Right forelimb (tissue), 1 donor: ENCODE measurements around the gene TES.
A peak's percentile ranks its signal among the peaks of the same experiment; 100 is the strongest.
"Not testable (repeated sequence)": the region's sequence is repeated elsewhere in the genome, so short reads cannot be mapped to it uniquely, and the experiment has no call there.

Experiments
- DNase-seq: peaks from one replicate; pipeline ENCODE4 v3.0.0-alpha.2; 2018

TES gene, protein sequence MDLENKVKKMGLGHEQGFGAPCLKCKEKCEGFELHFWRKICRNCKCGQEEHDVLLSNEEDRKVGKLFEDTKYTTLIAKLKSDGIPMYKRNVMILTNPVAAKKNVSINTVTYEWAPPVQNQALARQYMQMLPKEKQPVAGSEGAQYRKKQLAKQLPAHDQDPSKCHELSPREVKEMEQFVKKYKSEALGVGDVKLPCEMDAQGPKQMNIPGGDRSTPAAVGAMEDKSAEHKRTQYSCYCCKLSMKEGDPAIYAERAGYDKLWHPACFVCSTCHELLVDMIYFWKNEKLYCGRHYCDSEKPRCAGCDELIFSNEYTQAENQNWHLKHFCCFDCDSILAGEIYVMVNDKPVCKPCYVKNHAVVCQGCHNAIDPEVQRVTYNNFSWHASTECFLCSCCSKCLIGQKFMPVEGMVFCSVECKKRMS

DNA sequence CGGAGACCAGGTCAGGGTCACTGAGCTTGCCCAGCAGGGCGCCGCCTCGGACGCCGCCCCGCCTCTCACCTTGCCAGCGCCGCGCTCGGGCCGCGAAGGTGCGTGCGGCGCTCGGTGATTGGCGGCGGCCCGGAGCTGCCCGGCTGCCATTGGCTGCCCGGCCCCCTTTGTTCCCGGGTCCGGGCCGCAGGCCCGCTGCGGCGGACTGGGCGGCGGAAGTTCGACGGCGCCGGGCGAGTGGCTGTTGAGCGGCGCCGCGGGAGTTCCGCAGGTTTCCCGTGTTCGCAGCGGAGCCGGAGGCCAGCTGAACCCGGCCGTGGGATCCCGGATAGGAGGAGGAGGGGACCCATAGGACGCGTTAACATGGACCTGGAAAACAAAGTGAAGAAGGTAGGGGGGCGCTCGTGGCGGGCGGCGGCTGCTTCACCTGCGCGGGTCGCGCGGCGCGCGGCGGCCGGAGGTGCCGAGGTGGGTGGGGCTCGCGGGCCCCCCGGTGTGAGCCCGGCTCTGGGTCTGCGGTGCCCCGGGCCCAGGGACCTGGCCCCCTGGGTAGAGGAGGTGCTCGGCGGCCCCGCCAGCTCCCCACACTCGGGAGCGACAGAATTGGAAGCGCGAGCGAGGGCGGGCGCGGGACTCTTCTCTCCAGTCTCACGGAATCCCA lies at the start of gene TES:
Gene TES (plus strand): TSS at position 195 of the 661 bp plus-strand sequence. CDS start 169 bp downstream, at position 364.
- peak; percentile 75 for DNase-seq

DNA sequence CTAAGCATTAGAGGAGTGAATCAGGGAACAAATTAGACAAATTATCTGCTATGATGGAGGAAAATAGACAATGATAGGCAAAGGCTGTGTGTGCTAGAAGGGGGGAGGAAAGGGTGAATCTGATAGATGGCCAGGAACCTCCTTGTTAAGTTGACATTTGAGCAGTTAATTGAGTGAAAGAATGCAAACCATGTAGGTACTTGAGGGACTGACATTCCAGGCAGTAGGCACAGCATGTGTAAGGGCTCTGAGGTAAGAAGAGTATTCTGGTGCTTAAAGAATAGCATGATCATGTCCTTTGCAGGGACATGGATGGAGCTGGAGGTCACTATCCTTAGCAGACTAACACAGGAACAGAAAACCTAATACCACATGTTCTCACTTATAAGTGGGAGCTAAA lies 48.6 kb upstream of the TES start:
- no peak for DNase-seq

DNA sequence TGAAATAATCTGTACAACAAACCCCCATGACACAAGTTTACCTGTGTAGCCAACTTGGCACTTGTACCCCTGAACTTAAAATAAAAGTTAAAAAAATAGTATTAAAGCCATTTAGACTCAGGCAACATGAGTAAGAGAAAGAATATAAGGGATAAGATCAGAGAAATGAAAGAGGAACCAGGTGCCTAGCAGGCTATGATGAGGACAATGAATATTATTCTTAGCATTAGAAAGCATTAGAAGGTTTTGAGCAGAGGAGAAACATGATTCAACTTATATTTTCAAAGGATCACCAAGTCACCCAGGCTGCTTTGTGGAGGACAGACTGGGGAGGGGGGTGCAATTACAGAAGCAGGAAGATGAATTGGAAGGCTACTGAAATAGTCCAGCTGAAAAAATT lies 48.1 kb upstream of the TES start:
- DNase-seq: no peak

DNA sequence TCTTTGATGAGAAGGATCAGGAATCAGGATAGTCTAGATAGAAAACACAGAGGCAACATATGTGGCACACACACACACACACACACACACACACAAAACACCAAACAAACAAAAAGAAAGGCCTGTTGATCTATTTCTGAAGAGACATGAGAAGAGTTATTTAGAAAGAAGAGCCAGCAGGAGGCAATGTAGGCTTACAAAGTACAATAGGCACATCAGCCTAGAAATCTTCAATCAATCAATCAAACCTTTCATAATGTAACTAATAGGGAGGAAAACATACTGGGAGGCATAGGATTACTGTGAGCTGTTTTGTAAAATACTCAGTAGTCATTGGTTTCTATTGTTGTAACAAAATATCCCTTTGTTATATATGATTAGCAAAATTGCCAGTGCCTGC lies 47.3 kb upstream of the TES start:
- no peak for DNase-seq

DNA sequence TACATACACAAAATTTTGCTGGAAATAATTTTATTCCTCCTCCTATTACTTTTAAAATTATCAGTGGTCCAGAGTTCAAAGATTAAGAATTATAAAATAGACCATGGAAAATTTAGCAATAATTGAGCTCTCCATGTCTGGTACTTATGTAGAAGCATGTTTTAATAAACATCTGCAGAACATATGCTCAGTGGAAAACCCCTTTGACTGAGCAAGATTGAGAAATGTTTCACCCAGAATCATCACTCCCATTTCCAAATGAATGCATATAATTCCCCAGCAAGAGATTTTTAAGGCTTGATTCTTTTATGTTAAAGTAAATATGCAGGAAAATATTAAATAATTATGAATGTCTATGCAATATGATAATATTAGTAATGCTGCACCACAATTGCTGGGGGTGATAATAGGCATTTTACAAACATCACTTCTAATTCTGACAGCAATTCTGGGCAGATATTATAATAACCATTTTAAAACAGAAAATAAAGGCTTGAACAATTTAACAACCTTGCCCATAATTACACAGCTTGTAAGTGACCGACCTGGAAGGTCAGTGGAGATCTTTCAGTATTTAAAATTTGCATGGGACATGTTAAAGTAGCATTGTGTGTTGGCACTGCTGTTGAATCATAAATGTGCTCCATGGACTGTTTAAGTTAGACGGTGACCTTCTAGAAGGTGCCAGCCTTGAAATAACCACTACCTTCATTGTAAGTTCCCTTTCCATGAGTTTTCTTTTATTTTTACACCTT lies 45.6 kb upstream of the TES start:
- DNase-seq: no peak

DNA sequence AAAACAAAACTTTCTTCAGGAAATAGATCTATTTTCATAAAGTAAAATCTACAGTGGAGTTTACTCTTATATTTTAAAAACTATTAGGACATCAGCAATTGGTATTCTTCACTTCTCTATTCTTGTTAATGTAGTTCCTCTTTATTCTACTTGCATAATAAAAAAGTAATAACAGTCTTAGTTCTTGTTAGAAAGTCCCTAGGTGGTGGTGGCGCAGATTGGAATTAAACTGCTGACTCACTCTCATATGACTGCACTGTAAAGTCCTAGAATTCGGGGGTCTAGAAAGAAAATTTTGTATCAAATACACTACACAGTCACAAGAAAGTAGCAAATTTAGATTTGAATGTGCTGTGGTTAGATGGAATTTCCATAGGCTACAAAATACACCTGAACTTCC lies 44.6 kb upstream of the TES start:
- DNase-seq: no peak

DNA sequence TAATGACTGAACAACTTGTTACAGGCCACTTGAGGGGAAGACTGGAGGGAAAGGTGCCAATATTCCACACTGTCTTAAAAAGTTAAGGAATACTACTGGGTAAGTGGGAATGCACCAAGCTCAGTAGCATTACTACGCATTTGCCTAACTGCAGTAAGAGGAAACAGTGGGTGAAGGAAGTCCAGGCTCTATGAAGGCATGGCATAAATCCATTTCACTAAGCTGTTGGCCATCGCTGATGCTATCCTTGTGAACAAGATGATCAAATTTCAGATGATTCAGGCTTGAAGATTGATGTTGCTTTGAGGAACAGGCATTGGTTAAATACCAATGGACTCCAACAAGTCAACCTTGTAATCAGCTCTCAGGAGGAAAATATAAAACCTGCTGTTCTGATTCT lies 44.2 kb upstream of the TES start:
- DNase-seq: no peak

DNA sequence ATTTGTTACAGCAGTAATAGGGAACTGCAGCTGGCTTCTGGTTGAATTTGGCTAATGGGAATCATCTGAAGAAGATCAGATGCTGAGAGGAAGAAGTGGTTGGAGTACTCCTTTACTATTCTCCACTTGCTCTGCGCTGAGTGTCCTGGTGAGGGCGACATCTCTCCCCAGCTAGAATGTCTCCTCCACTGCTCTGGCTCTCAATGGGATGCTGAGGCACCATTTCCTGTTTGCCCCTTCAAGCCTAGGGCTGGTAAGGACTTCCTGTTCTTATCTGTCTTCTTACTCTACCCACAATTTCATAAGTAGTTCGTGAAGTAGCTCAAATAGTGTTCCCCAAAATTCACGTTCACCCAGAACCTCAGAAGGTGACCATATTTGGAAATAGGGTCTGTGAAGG lies 43.2 kb upstream of the TES start:
- no peak for DNase-seq

DNA sequence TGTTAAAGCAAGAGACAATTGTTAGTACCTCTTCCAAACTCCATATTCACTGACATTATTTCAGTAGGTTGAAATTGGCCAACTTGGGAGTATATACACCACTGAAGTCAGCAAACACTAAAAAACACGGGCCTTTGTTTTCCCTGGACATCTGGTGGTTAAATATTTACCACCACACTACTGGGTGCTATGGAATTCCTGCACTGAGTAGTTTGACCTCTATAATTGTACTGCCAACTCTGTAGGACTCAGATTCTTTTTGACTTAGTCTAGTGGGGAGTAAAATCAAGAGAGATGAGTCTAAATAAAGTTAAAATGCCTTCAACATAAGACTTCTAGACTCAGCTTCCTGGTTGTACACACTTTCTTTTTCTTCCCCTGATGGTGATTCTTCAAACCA lies 41.3 kb upstream of the TES start:
- DNase-seq: no peak

DNA sequence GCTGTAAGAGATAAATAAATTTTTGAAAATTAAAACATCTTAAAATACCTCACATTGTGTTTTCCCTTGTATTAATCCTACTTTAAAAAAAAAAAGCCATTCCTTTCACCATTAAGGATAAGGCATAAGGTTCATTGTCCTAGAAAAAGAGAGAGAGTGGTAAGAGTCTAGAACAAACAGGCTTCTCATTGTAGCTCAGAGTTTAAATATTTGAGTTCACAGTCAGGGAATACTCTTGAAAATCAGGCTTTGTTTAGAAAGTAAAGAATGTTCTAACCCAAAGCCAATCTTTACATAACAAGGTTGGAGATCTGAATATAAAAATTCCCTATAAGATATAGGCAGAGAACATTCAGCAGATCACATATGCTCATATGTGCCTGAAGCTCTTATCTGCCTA lies 40.2 kb upstream of the TES start:
- DNase-seq: no peak

DNA sequence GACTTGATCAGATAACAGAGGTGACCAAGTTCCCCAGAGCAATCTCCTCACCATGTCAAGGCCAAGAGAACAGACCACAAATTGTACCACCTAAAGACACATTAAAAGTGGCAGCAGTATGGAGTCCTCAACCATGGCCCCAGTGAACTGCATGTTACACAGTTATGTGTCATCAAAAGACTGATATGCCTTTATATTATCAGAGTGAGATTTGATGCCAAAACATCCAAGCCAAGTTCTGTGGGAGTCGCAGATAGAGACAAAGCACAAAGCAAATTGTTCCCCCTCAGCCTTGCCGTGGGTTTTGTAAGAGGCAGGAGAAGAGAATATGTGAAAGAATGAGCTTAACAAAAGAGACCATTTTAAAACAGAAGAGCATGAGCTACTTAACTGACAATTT lies 39.2 kb upstream of the TES start:
- DNase-seq: no peak

DNA sequence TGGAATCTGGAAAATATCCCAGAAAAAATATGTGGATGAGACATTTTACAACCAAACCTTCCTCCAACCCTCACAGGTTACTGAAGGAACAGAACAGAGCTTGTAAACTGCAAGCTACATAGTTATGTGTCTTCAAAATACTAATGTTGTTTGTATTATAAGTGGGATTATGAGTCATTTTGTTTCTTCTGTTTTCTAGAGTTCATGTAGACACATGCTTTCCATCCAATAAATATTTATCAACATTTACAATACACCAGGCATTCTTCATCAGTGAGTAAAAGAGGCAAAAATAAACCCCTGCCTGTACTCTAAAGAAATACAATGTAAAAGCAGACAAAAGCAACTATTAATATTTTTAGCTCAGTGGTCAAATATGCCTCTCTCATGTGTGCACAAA lies 38.0 kb upstream of the TES start:
- DNase-seq: no peak

DNA sequence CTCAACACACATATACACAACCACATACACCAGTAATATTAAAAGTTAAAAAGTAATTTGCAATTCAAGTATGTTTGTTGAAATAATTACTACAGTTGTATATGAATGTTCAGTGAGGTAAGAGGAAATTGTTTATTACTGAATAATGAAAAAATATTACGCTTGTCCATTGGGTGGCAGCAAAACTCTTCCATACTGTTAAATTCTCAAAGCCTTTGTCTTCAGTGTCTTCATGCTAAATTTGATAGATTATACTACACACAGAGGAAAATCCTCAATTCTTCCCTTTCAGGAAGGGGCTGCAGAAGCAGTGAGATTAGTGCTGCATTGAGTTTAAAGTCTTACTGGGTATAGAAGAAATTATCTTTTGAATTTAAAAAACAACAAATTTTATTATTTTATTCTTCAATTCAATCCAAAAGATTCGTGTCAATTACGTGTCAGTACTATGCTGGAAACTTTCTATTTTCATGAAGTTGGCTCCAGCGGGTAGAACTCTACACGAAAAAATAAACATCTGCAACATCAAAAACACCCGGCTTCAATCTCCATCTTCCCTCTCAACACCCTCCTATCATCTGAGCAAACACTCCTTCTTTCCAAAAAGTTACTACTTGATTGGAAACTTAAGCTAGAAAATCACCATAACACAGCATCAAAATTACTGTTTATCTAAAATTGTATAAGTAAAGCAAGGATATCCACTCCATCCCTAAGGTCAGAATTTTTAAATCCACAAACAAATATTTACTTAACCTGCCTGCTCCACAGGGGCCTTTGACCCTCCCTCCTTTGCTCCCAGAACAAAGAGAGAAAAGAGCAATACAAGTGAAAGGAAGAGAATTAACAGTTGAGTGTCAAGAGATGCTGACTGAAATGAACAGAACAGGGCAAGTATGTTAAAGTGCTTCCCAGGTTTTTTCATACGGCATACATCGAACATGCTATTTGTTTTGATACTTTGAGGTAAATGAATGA lies 37.0 kb upstream of the TES start:
- no peak for DNase-seq

DNA sequence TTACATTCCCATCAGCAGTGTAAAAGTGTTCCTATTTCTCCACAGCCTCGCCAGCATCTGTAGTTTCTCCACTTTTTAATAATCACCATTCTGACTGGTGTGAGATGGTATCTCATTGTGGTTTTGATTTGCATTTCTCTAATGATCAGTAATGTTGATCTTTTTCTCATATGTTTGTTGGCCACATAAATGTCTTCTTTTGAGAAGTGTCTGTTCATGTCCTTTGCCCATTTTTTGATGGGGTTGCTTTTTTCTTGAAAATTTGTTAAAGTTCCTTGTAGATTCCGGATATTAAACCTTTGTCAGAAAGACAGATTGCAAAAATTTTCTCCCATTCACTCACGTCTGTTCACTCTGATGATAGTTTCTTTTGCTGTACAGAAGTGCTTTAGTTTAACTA lies 35.2 kb upstream of the TES start:
- DNase-seq: not testable (repeated sequence)

DNA sequence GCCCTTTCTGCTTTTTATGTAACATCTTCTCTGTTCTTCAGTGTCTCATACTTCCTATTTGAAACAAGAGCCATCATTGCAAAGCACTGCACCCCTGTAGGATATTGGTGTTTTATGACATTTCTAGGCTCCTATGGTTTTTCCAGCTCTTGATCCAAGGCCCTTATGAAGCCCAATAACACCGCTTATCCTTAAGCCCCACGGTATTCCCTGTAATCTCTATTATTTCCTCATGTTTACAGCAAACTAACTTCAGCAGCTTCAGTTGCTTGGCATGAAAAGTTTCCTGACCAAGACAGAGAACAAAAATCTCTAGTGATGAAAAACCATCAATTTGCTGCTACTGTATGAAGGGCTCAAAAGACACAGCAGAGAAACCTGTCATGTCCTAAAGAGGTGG lies 34.1 kb upstream of the TES start:
- DNase-seq: no peak

DNA sequence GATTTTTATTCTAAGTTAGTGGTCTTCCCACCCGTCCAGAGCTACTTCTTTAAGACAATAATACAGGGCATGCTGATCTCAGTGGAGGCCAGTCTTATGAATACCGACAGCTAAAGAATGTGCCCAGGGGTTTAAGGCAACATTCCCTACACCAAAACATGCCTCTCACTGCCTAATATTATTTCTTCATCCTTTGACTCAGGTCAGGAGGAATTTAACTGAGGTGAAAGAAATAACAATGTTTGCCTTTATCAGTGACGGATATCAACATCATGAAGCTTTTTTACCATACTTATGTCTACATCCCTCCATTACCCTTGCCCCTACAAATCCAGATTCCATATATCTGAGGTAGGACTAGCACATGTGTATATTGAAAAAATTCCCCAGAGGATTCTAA lies 33.3 kb upstream of the TES start:
- DNase-seq: no peak

DNA sequence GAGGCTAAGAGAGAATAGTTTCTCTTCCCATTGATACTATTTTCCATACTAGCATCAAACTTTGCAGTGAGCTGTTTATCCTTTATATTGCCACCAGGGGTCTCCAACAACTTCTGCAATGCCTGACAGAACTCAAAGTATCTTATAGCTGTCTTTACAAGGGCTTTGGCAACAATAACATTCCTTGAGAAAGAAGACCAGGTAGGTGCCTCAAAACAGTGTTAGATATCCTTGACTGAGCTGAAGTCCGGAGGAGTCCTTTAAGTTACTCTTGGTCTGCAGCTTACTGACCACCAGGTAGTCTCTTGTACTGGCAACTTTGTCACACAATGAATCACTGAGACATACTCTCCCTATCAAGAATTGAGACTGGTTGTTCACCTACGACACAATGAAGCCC lies 30.0 kb upstream of the TES start:
- no peak for DNase-seq

DNA sequence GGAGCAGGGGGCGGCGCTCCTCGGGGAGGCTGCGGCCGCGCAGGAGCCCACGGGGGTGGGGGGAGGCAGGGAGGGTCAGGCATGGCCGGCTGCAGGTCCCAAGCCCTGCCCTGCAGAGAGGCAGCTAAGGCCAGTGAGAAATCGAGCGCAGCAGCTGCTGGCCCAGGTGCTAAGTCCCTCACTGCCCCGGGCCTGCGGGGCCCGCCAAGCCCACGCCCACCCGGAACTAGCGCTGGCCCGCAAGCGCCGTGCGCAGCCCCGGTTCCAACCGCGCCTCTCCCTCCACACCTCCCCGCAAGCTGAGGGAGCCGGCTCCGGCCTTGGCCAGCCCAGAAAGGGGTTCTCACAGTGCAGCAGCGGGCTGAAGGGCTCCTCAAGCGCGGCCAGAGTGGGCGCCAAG lies 28.3 kb upstream of the TES start:
- DNase-seq: no peak

DNA sequence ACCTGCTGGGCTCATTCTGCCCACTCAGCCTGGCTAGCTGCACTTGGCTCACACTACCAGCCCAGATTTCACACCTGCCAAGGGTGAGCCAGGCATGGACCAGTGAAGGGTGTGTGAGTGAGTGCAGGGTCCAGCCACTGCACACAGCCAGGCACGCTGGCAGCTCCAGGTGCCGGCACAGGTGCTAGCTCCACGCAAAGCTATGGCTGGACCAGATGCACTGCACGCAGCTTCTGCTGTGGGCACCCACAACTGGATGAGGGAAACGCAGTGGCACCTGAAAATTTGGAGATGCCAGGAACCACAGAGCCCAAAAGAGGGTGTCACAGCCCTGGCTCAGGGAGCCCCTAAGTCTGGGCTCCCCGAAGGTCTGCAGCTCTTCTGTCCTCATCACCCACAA lies 24.9 kb upstream of the TES start:
- no peak for DNase-seq

DNA sequence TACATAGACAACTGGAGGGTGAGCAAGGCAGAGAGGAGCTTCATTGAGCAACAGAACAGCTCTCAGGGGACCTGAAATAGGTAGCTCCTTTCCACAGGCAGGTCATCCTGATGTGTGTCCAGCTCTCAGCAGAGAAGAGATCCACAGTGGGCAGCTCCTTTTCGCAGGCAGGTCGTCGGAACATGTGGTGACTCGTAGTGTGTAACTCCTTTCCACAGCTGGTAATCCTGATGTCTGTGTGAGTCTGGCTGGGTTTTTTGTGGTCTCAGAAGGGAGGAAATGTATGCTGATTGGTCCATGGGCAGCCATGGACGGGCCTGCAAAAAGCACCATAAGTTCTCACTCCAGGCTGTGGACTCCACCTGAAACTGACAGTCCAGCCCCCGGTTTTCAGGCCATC lies 24.4 kb upstream of the TES start:
- DNase-seq: no peak

DNA sequence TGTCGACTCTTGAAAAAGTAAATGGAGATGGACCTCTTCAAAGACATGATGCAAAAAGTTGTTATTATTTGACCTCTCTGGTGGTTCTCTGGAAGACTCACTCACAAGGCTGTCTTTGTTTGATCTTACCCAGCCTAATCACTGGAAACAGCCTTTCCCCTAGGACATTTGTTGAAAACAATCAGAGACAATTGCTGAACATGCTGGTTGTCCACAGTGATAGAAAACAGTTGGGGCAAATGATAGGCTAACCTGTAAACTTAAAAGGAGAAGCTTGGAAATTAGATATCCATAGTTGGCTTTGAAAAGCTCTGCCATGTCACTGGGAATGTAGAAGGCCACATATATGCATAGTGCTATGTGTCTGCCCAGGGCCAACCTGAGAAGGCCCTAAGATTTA lies 22.9 kb upstream of the TES start:
- DNase-seq: no peak

DNA sequence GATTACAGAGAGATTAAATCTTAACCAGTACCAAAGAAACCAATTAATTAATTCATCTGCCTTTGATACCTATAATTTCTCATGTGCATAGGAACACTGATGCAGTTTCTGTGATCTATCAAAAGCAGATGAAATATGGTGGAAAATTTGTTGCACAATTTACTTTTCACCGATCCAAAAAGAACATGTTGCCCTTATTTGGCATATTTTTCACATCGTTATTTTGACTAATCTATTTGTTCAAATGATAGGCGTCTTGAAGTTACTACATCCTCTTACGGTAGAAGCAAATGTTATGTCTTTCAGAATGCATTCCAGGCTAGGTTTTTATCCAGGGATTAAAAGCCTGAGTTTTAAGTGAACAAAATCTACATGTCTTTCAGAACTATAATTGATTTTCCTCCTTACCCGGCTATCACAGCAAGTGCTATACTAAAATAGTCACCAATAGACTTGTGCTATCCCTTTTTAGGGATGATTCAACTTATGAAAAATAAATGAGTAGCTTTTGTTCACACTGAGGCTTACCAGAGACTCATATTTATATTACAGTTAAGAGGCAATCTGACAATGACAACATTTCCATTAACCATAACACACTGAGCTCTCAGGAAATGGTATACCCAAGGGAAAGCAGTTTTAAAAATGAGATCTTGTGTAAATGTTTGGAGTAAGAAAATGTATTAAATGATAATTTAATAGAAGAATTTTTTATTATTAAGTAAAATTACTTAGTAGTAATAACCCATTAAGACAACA lies 16.8 kb upstream of the TES start:
- no peak for DNase-seq
